ENCODE measurements around the gene MICAL2. TPM values are rescaled to one million over a fixed set of nuclear protein-coding genes. Genes with fewer than 3 reads are reported as not detected.
A peak's percentile ranks its signal among the peaks of the same experiment; 100 is the strongest.

Gene MICAL2
- total RNA-seq, 2 donors from 2014 or later, result 60.8 to 124 TPM

DNA sequence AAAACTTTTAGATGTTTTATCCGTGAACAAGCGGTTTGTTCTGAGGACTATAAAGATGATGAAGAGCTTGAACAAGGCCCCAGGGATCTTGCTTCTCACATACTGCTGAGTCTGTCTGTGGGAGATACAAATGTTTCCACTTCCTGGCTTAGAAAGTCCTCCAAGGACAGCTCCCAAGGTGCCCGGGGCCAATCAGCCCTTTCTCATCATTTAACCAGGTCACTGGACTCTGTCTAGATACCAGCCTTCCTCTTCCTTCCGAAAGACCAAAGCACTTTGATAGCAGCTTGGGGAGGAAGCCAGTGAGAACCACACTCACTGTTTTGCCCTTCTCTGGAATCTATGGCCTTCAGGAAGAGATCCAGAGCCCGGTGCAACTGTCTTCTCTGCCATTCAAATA, 4.3 kb upstream of the MICAL2 start:
- DNase-seq (ENCODE audit: low spot score in 2 of 2), result no peak
- no peaks in the 10 kb centered on the region for H3K9me3 Mint-ChIP-seq
- peaks cover 0 to 6% of the 10 kb centered on the region in 2 donors for H3K36me3 Mint-ChIP-seq
- no peak overlapping the region for H3K27ac Mint-ChIP-seq
- no peak for ATAC-seq

DNA sequence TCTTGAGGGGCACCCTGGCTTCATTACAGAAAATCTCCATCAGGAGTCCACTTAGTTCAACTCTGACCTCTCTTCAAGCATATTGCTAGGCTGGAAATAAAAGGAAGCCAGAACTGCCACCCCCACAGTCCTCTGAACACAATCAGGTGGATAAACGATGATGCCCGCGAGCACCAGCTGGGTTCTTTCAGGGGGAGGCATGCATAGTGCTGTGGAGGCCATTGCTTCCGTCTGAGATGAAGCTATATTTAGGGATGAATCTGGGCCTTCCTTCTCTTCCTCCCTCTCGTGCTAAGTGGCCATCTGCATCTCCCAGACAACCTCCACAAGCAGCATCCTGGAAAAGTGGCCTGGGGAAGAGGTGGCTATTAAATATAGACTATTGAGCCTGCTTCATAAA, 3.9 kb upstream of the MICAL2 start:
- Mint-ChIP-seq H3K27ac (no peak overlapping the region), H3K36me3 (peaks cover 0 to 6% of the 10 kb centered on the region in 2 donors), H3K9me3 (no peaks in the 10 kb centered on the region)
- no peak for ATAC-seq
- no peak for DNase-seq (ENCODE audit: low spot score in 2 of 2)

DNA sequence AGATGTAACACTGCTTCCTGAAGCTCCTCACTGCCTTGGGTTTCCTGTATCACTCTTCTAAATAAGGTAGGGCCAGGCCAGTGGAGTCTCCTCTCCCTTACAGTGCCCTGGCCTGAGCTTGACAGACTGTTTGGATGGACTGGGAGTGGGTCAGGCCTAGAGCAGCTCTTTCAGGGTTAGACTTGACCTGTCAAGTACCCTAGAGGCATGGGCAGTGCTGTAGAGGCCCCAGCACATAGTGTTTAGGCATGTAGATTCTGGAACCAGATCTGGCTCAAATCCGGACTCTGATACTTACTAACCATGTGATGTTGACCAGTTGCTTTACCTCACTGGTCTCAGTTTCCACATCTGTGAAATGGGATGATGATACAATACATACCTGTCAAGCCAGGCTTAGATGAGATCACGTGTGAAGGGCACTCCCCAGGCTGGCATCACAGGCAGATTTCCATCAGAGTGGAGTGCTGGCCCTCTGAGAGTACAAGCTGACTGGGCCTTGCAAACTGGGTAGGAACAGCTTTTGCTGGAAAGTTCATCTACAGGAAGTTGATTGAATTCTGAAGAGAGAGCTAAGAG, 1.4 kb upstream of the MICAL2 start:
- Mint-ChIP-seq H3K27ac (no peak overlapping the region), H3K36me3 (peaks cover 0 to 6% of the 10 kb centered on the region in 2 donors), H3K9me3 (no peaks in the 10 kb centered on the region)
- DNase-seq (ENCODE audit: low spot score in 2 of 2), result no peak
- ATAC-seq, result no peak

DNA sequence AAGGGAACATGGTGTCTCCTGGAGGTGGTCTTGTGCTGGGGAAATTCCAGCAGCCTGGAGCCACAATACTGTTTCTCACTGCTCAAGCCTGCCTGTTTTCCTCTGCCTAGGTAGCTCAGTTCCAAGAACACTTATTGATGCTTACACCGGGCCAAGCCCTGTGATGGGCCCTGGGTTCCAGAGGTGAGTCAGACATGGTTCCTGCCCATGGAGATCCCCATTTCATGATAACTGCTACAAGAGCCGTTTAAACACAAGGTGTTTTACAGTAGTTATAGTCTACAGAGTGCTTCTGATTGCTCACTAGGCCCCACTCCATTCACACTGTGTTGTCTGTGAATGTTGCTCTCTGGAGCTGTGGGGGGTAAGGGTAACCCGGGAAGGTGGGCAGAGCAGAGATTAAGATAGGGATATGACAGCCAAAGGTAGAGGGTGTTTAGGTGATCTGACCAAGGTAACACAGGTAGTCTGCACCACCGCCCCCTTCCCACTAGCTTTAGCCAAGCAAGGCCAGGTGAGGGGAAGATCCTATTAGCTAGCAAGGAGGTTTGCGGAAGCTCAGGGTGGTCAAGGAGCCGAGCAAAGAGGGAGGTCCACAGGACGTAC, 696 bp upstream of the MICAL2 start:
- DNase-seq (ENCODE audit: low spot score in 2 of 2) (peak in 1 of 2 donors; percentile 36), ATAC-seq (peak; percentile 33 to 42)
- peaks cover 0 to 6% of the 10 kb centered on the region in 2 donors for H3K36me3 Mint-ChIP-seq
- peak overlapping the region; percentile 81 to 96 for H3K27ac Mint-ChIP-seq
- H3K9me3 Mint-ChIP-seq, result no peaks in the 10 kb centered on the region

DNA sequence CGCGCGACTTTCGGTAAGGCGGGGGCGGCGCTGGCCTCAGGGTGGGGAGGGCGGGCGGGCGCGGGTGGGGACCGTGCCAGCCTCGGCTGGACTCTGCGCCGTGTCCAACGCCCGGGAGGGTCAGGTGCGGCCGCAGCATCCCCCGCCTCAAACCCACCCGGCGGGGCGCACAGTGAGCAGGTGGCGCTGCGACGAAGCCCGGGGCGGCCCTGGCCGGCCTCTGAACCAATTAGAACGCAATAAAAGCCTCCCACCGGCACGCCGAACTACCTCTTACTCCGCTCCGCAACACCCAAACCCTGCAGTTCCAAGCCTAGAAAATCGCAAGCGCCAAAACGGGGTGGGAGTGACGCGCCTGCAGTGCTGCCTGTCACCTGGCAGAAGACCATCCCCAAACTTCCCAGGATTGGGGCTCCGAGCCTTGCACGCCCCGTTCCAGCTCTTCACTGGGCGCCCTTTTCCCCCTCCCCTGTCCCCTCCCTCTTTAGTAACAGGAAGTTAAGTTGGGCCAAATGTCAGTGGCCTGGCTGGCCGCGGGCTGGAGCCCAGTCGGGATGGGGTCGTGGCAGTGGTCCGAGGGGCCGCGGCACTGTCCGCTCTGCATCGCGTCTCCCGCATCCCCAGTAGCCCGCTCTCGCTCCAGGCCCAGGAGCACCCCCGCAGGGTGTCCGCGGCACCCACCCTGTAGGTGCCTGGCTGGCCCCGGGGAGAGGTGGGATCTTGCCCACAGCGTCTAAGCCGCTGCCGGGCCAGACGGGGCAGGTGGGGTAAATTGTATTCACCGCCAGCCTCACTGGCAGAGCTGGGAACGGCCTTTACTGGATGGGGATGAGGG, 541 bp downstream of the MICAL2 start:
- no peak overlapping the region for H3K27ac Mint-ChIP-seq

DNA sequence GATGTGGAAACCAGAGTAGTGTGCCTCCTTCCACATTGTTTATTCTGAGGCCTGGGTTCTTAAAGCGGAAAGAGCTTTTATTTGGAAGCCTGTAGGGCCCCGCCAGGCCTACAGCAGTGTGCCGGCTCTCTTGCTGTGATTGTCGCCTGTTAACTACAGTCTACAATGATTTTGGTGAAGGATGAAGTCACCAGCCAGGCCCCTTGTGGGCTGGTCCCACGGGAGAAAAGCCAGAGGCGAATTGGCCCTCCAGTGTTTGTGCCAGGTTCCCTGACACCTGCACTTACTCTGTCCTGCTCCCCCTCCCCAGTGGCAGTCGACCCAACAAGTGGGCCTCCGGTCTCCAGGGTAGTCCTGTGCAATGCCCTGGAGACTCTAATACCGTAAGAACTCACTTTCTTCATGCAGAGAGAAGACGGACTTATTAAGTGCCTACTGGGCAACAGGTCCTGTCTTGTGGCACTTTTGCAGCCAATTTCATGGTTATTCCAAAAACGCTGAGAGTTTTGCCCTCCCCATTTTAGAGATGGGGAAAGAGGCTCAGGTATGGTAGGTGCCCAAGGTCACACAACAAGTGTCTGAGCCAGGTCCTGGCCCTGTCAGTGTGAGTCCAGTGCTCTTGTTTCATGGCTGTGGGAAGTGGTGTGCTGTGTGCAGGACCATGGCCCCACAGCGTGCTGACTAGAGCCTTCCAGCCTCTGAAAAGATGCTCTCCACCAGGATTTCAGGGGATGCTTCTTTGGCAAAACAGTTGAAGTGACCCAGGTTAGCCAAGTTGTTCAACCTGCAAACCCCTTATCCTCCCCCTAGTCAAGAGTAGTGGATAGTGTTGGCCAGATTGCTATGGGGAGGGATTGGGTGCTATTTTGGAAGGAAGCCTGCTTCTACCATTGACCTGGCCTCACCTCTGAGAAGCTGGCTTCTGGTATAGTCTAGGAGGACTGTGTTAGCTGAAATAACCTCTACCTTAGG, 1.4 kb downstream of the MICAL2 start:
- H3K36me3 Mint-ChIP-seq, result peaks cover 5 to 14% of the 10 kb centered on the region in 2 donors
- ATAC-seq (no peak), DNase-seq (ENCODE audit: low spot score in 2 of 2) (no peak)
- H3K9me3 Mint-ChIP-seq, result peaks cover 0 to 4% of the 10 kb centered on the region in 2 donors
- H3K27ac Mint-ChIP-seq, result no peak overlapping the region

More for the DNA sequence above, 541 bp downstream of the MICAL2 start:
- ATAC-seq (peak; percentile 13 to 33), DNase-seq (ENCODE audit: low spot score in 2 of 2) (peak in 1 of 2 donors; percentile 42)
- Mint-ChIP-seq H3K9me3 (no peaks in the 10 kb centered on the region), H3K36me3 (peaks cover 0 to 6% of the 10 kb centered on the region in 2 donors)

DNA sequence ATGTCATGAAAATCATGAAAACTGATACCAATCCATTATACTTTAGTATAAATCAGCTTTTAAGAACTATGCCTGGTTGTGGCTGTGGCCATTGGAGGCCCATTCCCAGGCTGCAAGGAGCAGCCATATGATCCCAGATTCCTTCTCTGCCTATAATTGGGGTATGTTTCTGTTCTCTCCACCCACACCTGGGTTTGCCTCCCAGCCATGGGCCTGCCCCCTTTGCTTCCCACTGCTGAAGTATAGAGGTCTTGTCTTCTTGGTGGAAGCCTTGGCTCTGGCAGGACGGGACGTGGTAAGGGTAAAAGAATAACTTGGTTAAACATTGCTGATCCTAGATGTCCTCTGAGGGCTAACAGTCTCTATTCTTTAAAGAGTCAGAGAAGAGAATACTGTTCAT, 2.4 kb downstream of the MICAL2 start:
- ATAC-seq (no peak), DNase-seq (ENCODE audit: low spot score in 2 of 2) (no peak)
- Mint-ChIP-seq H3K27ac (no peak overlapping the region), H3K36me3 (peaks cover 5 to 17% of the 10 kb centered on the region in 2 donors), H3K9me3 (peaks cover 0 to 4% of the 10 kb centered on the region in 2 donors)

DNA sequence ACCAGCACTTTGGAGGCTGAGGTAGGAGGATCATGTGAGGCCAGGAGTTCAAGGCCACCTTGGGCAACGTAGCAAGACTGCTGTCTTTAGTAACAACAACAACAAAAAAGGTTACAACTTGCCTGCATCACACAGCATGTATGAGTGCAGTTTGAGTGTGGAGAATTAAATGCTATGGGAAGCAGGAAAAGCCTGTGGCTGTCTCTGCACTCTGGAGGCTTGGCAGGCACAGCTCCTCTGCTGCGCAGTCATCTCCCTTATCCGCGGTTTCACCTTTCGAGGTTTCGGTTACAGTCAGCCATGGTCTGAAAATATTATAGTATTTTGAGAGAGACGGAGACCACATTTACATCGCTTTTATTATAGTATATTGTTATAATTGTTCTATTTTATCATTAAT, 2.9 kb downstream of the MICAL2 start:
- Mint-ChIP-seq H3K9me3 (peaks cover 0 to 4% of the 10 kb centered on the region in 2 donors), H3K27ac (no peak overlapping the region), H3K36me3 (peaks cover 5 to 19% of the 10 kb centered on the region in 2 donors)
- DNase-seq (ENCODE audit: low spot score in 2 of 2) (no peak), ATAC-seq (no peak)

DNA sequence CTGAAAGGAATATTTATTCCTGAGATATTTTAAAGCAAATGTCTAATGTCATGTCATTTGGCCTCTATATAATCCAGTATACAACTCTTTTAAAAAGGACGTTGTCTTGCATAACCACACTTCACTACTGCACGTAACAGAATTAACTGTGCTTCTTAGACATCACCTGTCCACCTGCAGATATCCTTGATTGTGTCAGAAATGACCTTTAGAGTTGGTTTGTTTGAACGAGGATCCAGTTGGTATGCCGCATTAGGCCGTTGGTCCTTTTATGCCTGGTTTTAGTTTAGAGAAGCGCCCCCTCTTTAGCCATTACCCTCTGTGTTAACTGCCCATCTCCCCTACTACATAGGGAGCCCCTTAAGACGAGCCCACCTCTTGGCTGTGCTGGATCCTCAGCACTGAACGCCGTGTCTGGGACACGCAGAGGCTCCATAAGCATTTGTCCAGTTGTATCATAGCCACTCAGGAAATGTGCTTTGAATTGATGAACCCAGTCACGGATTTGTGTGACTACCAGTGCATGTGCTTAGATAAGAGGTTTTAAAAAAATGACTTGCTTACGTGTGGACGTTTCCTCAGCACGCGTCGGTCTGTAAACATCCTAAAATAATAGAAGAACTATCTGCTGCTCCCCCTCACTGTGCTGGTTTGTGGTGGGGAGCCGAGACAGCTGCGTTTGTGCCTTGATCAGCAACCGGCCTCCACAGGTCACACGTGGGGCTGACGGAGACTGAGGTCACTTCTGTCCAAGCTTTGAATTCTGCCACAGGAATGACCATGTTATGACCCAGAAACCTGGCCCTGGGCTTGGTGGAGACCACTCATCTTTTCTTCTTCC, 4.0 kb downstream of the MICAL2 start:
- no peak for ATAC-seq
- peaks cover 0 to 4% of the 10 kb centered on the region in 2 donors for H3K9me3 Mint-ChIP-seq
- H3K36me3 Mint-ChIP-seq, result peaks cover 5 to 25% of the 10 kb centered on the region in 2 donors
- no peak for DNase-seq (ENCODE audit: low spot score in 2 of 2)
- no peak overlapping the region for H3K27ac Mint-ChIP-seq

DNA sequence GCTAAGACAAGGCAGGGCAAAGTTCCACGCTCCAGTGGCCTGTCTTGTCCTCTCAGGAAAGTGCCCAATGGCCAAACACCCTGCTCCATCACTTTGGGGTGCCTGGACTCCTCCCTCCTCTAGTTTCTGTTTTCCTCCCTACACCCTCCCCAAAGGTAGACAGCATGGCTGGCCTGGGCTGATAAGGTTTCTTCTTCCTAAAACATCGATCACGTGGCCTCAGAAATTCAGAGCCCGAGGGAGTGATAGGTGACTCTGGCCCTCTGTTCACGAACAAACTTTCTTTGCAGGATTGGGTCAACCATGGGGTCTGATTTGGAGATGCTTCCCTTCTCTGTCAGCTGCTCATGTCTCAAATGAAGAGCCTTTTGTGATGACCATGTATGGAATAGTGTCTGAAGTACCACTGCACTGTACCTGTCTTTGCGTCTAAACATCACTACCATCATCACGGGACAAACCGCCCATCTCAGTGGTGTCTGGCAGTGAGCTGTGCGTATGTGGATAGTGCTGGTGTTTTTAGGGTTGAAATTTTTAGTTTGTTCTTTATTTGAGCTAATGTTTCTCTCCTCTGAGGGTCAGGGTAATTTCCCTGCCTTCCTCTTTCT, 6.1 kb downstream of the MICAL2 start:
- DNase-seq (ENCODE audit: low spot score in 2 of 2) (no peak), ATAC-seq (no peak)
- Mint-ChIP-seq H3K9me3 (peaks cover 0 to 4% of the 10 kb centered on the region in 2 donors), H3K36me3 (peaks cover 5 to 25% of the 10 kb centered on the region in 2 donors), H3K27ac (peak overlapping the region in 1 of 2 donors; percentile 87)

DNA sequence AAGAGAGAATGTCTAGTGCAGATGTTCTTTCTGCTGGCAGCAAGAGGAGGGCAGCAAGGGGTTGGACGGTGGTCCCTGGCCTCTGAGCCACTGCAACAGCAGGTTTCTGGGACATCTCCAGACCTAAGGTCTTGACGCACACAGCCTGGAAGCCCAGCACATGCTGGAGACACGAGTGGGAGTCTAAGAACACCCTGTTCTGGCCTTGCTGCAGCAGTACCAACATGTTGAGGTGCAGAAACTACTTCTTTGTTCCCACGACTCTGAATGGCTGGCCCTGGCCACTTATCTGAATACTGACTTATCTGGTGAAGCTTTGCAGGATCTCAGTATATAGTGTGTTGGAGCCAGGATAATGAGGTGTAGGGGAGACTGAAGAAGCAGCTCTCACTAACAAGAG, 6.8 kb downstream of the MICAL2 start:
- ATAC-seq, result peak in 1 of 2 donors; percentile 5
- DNase-seq (ENCODE audit: low spot score in 2 of 2), result no peak
- peak overlapping the region; percentile 70 to 88 for H3K27ac Mint-ChIP-seq
- peaks cover 5 to 25% of the 10 kb centered on the region in 2 donors for H3K36me3 Mint-ChIP-seq
- peaks cover 0 to 4% of the 10 kb centered on the region in 2 donors for H3K9me3 Mint-ChIP-seq

DNA sequence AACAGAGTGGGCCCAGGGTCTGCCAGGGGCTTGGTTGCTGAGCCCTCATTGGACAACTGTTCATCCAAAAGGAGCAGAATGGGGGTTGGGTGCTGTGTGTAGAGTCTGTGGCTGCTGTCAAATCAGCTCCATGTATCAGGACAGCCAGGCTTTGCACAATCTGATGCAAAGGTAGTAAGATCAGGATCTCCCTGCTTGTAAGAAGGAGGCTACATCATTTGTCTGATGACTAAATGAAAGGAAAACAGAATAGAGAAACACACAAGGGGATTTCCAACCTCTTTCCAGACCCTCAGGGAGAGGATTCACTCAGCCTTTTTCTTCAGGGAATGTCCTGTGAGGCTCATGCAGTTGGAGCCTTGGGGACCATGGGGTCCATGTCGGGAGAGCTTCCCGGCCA, 7.2 kb downstream of the MICAL2 start:
- peak; percentile 62 to 87 for ATAC-seq
- peaks cover 5 to 25% of the 10 kb centered on the region in 2 donors for H3K36me3 Mint-ChIP-seq

DNA sequence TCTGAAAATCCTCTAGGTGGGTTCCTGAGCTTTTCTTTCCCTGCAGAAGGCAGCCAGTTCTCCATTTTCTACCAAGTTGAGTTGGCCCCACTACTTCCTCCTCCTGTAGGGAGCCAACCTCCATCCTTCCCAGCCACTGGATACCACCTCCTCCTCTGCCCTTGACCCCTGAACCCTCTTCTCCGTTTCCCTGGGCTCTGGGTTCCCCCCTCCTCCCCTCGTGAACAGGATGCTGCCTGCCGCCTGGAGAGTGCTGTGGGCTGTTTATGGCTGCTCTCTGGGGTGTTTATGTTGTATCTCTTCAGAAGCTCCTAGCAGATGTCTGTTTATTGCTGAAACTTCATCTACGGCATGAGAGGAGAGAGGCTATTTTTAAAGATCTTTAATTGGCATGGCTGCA, 8.6 kb downstream of the MICAL2 start:
- ATAC-seq (no peak), DNase-seq (ENCODE audit: low spot score in 2 of 2) (no peak)
- peak overlapping the region in 1 of 2 donors; percentile 90 for H3K27ac Mint-ChIP-seq
- peaks cover 0 to 4% of the 10 kb centered on the region in 2 donors for H3K9me3 Mint-ChIP-seq
- peaks cover 5 to 25% of the 10 kb centered on the region in 2 donors for H3K36me3 Mint-ChIP-seq

More for the DNA sequence above, 7.2 kb downstream of the MICAL2 start:
- peak overlapping the region; percentile 70 to 88 for H3K27ac Mint-ChIP-seq
- H3K9me3 Mint-ChIP-seq, result peaks cover 0 to 4% of the 10 kb centered on the region in 2 donors
- DNase-seq (ENCODE audit: low spot score in 2 of 2), result no peak

DNA sequence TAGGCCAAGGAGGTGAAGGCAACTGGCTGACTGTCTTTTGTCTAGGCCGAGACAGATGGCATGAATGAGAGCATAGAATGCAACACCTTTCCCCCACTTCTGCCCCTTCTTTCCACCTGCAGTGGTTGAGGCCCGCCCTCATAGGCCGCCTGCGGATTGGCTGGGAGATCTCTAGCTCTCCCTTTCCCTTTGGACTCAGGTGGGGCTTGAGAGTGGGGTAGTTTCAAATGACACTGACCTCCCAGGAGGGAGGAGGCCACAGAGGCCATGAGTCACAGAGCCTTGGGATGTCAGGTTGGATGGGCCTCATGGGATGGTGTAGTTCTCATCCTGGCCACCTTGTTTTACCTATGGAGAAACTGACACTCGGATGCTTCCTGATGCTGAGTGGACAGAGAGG, 9.1 kb downstream of the MICAL2 start:
- ATAC-seq (no peak), DNase-seq (ENCODE audit: low spot score in 2 of 2) (no peak)
- peaks cover 5 to 25% of the 10 kb centered on the region in 2 donors for H3K36me3 Mint-ChIP-seq
- H3K9me3 Mint-ChIP-seq, result peaks cover 0 to 4% of the 10 kb centered on the region in 2 donors
- no peak overlapping the region for H3K27ac Mint-ChIP-seq
